HG03575 (cell line): ENCODE results near the gene TMPRSS6.

ENCODE experiments used
- ATAC-seq: cut with Tn5 transposase; IDR thresholded peaks from one replicate; pipeline ENCODE4 v1.9.1; 2021; ENCODE audit not compliant: unreplicated experiment, insufficient number of reproducible peaks, low FRiP score; ENCODE audit errors: extremely low read depth

Gene TMPRSS6

DNA sequence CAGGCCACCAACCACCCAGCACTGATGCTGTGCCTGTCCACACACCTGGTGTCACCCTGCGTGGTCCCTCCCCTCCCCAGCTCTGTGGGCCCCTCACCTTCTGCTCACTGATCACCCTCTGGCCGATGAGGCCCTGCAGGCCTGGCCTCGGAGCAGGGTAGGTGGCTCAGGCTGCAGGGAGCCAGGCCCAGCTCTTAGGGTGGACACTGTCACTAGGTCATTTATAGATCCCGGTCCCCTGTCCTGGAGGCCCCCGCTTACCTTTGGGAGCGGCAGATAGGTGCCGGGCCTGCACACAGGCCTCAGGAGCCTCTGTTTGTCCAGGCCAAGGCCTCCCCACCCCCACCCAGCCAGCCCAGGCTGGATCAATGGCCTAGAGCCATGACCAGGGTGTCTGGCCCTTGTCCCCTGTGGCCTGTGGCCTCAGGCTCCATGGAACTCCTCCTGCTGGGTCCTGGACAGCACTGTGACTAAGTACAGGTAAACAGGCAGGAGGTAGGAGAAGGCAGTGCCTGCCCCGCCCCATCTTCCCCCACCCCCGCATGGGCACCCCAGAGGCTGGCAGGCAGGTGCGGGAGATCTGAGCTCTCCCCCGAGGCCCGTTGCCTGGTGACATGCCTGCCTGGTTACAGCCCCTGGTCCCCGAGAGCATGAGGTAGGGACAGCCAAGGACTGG lies at the start of gene TMPRSS6:
Gene TMPRSS6, minus strand, starts transcription at position 472 of the 676 bp plus-strand sequence. CDS start 6,296 bp downstream, outside the sequence.
- no peak for ATAC-seq

DNA sequence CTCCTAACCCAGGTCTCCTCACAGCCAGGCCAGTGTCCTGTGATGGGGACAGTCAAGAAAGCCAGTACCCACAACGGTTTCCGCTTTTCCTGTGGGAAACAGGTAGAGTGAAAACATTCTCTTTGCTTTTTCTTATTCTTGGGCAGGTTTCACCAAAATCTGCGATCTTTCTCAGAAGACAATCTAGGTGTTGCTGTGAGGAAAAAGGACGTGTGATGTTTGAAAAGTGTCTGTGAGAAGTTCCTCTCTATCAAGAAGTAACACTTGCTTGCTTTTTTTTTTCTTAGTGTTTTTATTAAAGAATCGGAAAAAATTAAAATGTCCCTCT lies 49.4 kb upstream of the TMPRSS6 start:
- no peak for ATAC-seq

DNA sequence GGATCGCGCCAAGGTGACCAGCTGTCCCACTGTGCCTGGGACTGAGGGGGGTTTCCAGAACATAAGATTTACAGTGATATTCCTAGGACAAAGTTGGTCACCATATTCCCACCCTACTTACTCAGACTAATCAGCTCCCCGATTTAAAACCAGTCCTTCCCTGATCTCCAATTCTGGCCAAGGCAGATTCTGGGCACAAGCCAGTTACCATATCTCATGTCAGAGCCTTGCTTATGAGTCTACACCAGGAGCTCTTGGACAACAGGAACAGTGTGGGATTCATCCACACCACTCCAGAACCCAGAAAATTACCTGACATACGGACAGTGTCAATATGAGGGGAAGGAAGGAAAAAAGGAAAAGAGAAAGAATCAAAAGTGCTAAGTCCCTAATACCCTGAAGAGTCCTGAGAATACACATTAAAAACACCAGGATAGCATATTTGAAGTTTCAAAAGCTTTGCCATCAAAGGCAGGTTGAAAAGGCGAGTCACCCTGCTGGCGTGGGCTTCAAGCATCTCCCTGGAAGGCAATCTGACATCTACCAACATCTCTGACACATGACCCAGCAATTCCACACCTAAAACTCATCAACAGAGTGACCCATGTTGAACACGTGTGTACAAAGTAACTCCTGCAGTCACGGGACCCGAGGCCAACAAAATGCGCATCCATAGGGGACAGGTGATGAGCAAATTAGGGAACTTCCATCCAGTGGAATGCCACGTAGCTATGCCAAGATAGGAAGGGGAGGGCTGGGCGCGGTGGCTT lies 48.2 kb upstream of the TMPRSS6 start:
- no peak for ATAC-seq

DNA sequence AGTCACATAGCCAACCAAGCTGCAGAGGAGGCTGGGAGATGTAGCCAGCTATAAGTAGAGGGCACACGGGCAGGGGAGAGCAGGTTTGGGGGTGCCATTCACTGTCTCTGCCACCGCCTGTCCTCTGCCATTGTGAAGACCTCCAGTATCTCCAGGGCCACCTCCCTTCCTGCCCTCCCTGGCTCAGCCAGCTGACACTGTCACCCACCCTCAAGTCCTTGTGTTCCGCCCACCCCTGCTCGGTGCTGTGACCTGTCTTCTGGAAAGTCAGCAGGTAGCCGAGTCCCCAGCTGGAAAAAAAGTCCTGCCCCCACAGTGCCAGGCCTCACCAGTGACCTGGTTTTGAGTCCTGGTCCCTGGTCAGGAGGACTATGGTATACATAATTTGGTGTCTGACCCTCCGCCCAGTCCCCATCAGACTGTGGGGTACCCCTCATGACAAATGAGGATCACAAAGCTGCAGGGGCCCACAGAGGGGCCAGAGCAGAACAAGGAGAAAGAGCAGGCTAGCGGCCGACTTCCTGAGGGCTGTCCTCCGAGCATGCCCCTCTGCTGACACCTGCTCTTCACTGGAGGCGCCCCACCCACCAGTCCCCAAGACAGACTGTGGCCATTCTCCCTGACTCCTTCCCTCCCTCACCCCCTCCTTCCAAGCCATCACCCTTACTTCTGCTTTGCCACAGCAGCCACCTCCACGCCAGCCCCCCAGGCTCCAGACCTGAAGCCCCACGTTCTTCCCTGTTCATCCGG lies 47.3 kb upstream of the TMPRSS6 start:
- no peak for ATAC-seq

DNA sequence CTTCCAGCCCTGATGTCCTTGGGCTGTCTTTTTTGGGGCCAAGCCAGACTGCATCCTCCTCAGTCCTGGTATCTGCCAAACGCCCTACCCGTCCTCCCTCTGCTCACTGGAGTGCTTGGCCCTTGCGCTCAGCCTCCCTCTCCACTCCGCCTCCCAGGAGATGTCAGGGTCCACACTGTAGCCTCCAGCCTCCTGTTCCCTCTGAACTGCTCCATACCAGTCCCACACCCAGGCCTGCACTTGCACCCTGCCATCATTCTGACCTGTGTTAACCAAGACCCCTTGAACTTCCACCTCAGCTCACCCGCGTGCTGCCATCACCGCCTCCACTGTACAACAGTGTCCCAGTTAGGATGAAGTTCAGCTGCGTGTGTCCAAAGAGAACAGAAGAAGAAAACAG lies 46.5 kb upstream of the TMPRSS6 start:
- no peak for ATAC-seq

DNA sequence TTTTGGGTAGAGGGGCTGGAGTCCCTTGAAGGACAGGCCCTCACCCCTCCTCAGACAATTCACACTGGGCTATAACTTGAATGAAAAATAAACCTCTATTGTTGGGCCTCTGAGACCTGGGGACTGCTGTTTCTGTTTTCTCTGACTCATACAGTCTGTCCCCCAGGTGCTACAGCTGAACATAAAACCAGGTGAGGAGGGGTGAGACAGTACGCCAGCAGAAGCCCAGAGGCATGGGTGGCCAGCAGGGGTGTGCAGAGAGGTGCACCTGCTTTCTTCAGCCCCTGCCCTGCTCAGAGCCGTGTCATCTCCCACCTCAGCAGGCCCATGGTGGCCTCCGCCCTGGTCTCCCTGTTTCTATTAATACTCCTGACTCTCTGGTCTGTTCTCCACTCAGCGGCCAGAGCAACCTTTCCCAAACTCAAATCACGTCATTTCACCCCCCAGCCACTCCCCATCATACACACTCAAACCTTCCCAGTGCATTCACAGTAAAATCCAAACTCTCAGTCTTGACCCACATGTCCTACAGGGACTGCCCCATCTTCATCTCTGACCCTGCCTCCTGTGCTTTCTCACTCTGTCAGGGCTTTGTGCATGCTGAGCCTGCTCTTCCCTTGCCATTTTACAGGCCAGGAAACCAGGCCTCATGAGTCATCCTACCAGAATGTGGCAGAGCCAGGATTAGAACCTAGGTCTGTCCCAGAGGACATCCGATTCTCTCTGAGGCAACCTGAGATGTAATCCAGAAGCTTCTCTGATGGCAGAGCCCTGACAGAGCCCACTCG lies 45.6 kb upstream of the TMPRSS6 start:
- ATAC-seq = no peak

DNA sequence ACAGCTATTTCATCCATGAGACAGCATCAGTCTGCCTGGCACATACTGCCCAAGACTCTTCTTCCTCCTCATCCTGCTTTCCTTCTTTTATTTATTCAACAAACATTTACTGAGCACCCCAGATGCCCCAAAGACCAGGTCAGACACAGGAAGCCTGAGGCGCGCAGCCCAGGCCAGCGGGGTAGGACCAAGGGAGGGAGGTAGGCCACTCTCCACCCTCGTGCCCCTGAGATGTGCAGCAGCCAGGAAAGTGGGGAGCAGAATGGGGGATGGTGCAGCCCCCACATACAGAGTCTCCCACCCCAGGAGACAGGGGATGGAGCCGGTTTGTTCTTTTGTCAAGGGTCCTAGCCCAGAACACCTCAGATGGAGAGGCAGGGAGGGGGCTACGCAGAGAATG lies 44.4 kb upstream of the TMPRSS6 start:
- ATAC-seq = no peak

DNA sequence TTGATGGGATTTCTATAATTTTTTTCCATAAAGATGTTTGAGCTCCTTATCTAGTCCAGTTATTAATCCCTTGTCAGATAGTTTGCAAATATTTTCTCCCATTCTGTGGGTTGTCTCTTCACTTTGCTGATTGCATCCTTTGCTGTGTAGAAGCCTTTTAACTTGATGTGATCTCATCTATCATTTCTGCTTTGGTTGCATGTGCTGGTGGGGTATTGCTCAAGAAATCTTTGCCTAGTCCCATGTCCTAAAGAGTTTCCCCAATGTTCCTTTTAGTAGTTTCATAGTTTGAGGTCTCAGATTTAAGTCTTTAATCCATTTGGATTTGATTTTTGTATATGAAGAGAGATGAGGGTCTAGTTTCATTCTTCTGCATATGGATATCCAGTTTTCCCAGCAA lies 41.9 kb upstream of the TMPRSS6 start:
- no peak for ATAC-seq

DNA sequence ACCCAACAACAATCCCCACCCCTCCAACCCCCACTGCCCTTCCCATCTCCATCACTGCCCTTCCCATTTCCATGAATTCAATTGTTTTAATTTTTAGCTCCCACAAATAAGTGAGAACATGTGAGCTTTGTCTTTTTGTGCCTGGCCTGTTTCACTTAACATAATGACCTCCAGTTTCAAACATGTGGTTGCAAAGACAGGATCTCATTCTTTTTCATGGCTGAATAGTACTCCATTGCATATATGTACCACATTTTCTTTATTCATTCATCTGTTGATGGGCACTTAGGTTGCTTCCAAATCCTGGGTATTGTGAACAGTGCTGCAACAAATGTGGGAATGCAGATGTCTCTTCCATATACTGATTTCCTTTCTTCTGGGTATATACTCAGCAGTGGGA lies 41.2 kb upstream of the TMPRSS6 start:
- ATAC-seq = no peak

DNA sequence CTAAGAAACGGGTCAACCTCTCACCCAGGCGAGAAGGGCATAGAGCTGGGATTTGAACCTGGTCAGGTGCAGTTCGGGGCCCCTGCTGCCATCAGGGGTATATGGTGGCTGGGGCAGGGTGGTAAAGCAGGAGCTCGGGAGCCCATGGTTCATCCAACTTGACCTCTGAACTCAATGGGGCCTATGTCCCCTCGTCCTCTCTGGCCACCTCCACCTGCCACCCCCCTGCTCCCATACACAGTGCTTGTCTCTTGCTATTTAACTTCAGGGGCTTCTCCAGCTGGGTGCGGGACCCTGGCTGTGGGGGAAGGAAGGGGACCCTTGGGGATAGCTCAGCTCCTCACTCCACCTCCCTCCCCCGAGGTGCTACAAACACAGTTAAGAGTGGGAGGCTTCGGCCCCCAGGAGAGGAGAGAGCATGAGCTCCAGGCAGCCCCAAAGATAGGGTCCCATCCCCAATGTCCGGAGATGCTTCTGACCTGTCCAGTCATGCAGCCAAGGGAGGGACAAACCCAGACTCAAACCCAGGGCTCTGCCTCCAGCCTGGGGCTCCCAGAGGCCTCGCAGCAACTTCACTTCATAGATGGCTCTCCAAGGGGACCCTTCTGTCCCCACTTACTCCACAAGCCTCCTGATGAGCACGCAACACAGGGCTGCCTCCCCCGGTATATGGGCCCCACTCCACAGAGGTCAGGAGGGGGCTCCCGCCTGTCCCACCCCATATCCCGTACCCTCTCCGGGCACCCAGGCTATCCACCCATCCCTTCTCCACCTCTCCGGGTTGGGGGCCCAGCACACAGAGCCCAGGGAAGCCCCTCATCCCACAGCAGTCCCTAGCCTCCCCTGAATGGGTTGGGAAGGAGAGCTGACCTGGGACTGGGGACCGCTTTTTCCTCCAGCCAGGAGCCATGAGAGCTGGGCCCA lies 39.5 kb upstream of the TMPRSS6 start:
- ATAC-seq = no peak

DNA sequence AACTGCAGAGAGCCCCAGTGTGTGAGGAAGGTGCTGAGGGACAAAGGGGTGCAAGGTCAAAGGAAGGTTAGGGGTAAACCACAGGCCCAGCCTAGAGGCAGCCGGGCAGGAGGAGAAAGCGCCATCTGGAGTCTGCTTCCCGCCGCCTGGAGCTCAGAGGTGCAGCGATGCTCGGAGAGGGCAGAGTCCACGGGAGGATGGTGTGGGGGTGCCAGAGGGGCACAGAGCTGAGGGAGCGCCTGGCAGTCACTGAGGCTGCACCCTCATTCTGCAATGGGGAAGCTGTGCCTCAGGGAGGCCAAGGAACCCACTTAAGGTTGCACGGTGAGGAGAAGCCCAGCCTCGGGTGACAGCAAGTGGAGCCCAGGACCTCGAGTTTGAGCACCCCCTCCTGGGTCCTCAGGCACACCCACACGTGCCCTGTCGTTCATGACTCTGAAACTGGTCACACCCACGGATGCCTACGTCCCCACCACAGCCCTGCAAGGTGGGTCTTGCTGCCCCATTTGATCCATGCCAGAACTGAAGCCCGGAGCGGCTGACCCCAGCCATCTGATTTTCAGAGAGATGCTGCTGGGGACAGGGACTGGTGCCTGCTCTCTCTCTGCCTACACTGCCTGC lies 38.6 kb upstream of the TMPRSS6 start:
- ATAC-seq = no peak

DNA sequence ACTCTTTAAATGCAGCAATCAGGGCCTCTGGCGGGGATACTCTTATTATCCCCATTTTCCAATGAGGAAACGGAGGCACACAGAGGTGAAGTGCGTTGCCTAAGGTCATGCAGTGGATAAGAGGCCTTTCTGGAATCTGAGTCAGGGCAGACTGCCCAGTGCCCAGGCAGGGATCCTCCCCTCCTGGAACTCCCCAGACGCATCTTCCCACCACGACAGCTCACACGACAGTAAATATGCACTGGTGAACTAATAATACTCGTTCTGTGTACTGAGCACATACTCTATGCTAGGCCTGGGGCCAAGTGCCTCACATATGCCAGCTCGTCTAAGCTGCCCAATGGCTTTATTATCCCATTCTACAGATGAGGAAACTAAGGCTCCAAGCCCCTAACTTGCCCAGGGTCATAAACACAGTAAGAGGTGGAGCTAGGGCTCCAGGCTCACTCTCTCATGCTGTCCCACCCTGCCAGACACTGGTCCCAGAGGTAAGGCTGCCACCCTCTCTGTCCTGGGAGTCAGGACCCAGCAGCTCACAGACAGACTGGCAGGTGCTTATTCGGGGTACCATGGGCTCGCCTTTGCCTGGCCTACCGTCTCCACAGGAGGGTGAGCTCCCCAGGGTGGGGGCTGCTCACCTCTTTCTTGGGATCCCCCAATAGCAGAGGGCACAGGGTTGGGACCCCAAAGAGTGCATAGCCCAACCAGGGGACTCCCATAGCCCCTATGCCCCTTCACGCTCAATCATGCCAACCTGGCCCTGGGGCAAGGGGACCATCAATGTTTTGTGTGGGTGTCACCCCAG lies 37.9 kb upstream of the TMPRSS6 start:
- no peak for ATAC-seq

DNA sequence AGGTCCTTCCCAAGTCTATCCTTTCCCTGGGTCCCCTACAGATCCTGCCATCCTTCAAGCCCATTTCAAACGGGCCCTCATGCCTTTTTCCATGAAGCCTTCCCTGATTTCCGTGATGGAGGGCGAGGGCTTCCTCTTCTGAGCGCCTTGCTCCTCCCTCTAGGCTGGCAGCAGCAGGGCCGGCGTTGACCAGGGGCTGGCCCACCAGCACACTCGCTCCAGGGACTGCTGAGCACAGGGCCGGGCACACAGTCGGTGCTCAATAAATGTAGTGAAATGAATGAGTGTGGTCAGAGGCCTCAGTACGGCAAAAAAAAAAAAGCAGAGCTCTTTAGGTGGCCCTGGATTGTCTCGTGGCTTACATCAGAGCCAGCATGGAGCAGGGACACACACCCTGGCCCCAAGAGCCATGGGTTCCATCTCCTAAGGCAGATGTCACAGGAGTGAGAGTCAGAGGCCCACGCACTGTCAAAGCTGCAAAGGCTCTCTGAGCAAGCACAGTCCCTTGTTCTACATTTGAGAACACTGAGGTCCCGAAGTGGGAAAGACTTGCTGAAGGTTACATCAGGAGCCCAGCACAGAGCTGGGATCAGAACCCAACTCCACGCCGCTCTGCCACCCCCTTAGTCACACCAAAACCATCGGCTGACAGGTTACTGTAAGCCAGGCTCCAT lies 37.1 kb upstream of the TMPRSS6 start:
- no peak for ATAC-seq

DNA sequence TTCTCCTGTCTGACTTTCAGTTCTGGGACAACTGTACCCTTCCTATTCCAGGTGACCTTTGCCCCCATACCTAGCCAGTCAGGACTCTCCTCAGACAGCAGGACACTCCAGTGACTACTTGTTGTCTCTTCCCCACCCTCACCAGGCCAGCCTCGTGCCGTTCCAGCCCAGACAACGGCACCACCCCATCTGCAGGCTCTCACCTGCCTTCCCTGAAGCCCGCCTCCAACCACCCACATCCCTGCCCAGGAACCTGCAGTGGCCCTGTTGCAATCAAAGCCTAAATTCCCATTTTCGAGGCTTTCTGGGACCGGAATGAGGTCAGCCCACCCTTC lies 36.5 kb upstream of the TMPRSS6 start:
- ATAC-seq = no peak

DNA sequence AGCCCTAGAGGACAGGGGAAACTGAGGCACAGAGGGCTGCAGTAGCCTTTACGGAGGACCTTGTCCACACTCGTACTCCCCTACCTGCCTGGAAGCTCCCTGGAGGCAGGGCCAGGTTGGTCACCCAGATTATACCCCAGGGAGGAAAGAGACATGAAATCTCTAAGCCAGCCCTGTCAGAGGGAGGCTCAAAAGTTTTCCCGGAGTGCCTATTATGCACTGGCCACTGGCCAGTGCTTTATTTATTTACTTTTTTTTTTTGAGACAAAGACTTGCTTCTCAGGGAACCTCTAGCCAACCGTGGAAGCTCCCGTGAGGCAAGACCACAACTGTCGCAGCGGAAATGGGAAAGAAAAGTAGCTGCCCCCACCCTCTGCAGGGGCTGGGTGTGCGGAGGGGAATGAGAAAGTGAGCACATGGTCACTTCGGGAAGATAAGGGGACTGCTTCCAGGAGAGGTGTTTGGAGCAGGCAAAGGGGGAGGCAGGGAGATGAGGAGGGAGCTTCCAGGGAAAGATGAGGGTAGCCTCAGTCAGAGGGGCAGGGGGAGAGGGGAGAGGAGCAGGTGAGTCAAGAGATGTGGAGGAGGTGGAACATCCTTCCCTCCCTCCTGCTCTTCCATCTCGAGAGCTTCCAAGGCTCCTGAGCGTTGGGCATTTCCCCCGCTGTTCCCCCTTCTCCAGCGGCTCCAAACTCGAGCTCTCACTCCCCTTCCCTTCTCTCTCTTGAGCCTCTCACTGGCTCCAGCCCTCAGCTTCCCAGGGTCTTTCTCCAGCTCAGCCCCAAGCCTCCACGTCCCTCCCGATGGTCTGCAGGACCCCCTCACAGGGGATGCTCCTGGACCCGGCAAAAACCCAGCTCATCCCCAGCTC lies 35.9 kb upstream of the TMPRSS6 start:
- ATAC-seq = no peak

DNA sequence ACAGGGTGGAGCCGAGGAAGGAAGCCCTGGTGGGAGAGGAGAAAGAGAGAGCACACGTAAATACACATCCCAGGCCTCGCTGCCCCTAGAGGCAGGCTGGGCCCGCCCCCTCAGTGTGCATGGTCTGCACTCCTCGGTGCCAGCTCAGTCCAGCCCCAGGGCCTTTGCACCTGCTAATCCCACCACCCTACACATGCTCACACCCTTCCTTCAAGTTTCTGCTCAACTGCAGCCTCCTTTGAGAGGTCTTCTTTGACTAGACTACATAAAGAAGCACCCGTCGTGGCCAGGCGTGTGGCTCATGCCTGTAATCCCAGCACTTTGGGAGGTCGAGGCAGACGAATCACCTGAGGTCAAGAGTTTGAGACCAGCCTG lies 34.7 kb upstream of the TMPRSS6 start:
- no peak for ATAC-seq
